ENCODE data around the gene OVAAL. TPM values are rescaled to one million over a fixed set of nuclear protein-coding genes. Genes with fewer than 3 reads are reported as not detected.

The OVAAL gene
- not detected in 2 replicates for total RNA-seq

GRCh38 chr1:180558664-180559063, at the start of gene OVAAL:
OVAAL (plus strand) TSS chr1:180558964.
- FAIRE-seq (no peak), DNase-seq (ENCODE audit: low read depth) (no peak)
- no peak within 1 kb of the TSS for H3K4me3 ChIP-seq (ENCODE audit: low read depth, low read length)
- H3K27me3 ChIP-seq (ENCODE audit: control insufficient read depth, insufficient read depth, low read length), result no peaks in the 10 kb centered on the region
- TF ChIP-seq CTCF (IDR thresholded peaks at IDR 0.05; ENCODE audit: insufficient read depth, low read length, severe bottlenecking), result no peak
- H3K36me3 ChIP-seq (ENCODE audit: control insufficient read depth, insufficient read depth, low read length), result no peaks in the 10 kb centered on the region

- Histone ChIP-seq H3K36me3 (ENCODE audit: control insufficient read depth, insufficient read depth, low read length) (no peaks in the 10 kb centered on the region), H3K27me3 (ENCODE audit: control insufficient read depth, insufficient read depth, low read length) (no peaks in the 10 kb centered on the region), H3K4me3 (ENCODE audit: low read depth, low read length) (no peak overlapping the region)
- no peak for FAIRE-seq
- no peak for DNase-seq (ENCODE audit: low read depth)
- TF ChIP-seq CTCF (IDR thresholded peaks at IDR 0.05; ENCODE audit: insufficient read depth, low read length, severe bottlenecking), result no peak
These were observed 47.9 kb upstream of the OVAAL start for GRCh38 chr1:180510882-180511281.

GRCh38 chr1:180513531-180513930, 45.2 kb upstream of the OVAAL start:
- no peaks in the 10 kb centered on the region for H3K36me3 ChIP-seq (ENCODE audit: control insufficient read depth, insufficient read depth, low read length)
- FAIRE-seq, result no peak

GRCh38 chr1:180515364-180515763, 43.4 kb upstream of the OVAAL start:
- H3K4me3 ChIP-seq (ENCODE audit: low read depth, low read length), result no peak overlapping the region
- FAIRE-seq (no peak), DNase-seq (ENCODE audit: low read depth) (no peak)
- no peak for TF ChIP-seq CTCF (IDR thresholded peaks at IDR 0.05; ENCODE audit: insufficient read depth, low read length, severe bottlenecking)
- H3K36me3 ChIP-seq (ENCODE audit: control insufficient read depth, insufficient read depth, low read length), result no peaks in the 10 kb centered on the region
- H3K27me3 ChIP-seq (ENCODE audit: control insufficient read depth, insufficient read depth, low read length), result no peaks in the 10 kb centered on the region

More at GRCh38 chr1:180513531-180513930, 45.2 kb upstream of the OVAAL start:
- Histone ChIP-seq H3K27me3 (ENCODE audit: control insufficient read depth, insufficient read depth, low read length) (no peaks in the 10 kb centered on the region), H3K4me3 (ENCODE audit: low read depth, low read length) (no peak overlapping the region)
- TF ChIP-seq CTCF (IDR thresholded peaks at IDR 0.05; ENCODE audit: insufficient read depth, low read length, severe bottlenecking), result no peak
- no peak for DNase-seq (ENCODE audit: low read depth)

GRCh38 chr1:180515857-180516388, 42.8 kb upstream of the OVAAL start:
- DNase-seq (ENCODE audit: low read depth) (peak; percentile 91), FAIRE-seq (no peak)
- Histone ChIP-seq H3K4me3 (ENCODE audit: low read depth, low read length) (no peak overlapping the region), H3K36me3 (ENCODE audit: control insufficient read depth, insufficient read depth, low read length) (no peaks in the 10 kb centered on the region), H3K27me3 (ENCODE audit: control insufficient read depth, insufficient read depth, low read length) (no peaks in the 10 kb centered on the region)
- peak; percentile 71 for TF ChIP-seq CTCF (IDR thresholded peaks at IDR 0.05; ENCODE audit: insufficient read depth, low read length, severe bottlenecking)

GRCh38 chr1:180519846-180520245, 38.9 kb upstream of the OVAAL start:
- DNase-seq (ENCODE audit: low read depth) (no peak), FAIRE-seq (no peak)
- TF ChIP-seq CTCF (IDR thresholded peaks at IDR 0.05; ENCODE audit: insufficient read depth, low read length, severe bottlenecking), result no peak

More at GRCh38 chr1:180519846-180520245, 38.9 kb upstream of the OVAAL start:
- Histone ChIP-seq H3K36me3 (ENCODE audit: control insufficient read depth, insufficient read depth, low read length) (no peaks in the 10 kb centered on the region), H3K27me3 (ENCODE audit: control insufficient read depth, insufficient read depth, low read length) (no peaks in the 10 kb centered on the region), H3K4me3 (ENCODE audit: low read depth, low read length) (no peak overlapping the region)

Data from bronchial epithelial cell (primary cell).